Activated CD4-positive, CD25-positive, alpha-beta regulatory T cell treated with anti-CD3 and anti-CD28 coated beads, Interleukin-2, amount 50 U/mL, for 72 hours (primary cell): Measurements from ENCODE around the gene FHAD1.
"Not testable (repeated sequence)": the region's sequence is repeated elsewhere in the genome, so short reads cannot be mapped to it uniquely, and the experiment has no call there.

ENCODE experiments used
- DNase-seq: peaks from one replicate; pipeline ENCODE4 v3.0.0; 2021

Gene FHAD1

DNA sequence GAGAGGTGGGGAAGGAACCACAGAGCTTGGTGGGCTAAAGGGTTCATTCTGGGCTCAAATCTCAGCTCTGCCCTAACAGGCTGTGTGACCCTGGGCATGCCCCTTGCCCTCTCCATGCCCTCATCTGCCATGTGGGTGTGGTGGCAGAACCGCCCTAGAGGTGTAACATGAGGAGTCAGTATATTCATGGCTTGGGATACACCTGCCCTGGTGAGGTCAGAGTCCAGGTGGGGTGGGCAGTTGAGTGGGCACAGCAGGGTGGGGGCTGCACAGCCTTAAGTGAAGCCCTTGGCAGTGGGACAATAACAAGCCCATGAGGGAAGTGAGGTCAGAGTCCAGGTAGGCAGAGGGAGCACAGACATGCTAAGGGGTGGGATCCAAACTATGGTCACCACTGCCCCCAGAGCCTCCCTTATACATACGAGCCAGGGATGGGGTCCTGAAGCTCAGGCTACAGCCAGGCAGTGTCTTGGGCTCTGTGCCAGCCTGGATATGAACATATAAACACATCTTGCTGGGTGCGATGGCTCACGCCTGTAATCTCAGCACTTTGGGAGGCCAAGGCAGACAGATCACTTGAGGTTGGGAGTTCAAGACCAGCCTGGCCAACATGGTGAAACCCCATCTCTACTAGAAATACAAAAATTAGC is 103.7 kb downstream of the FHAD1 start:
- no peak for DNase-seq

DNA sequence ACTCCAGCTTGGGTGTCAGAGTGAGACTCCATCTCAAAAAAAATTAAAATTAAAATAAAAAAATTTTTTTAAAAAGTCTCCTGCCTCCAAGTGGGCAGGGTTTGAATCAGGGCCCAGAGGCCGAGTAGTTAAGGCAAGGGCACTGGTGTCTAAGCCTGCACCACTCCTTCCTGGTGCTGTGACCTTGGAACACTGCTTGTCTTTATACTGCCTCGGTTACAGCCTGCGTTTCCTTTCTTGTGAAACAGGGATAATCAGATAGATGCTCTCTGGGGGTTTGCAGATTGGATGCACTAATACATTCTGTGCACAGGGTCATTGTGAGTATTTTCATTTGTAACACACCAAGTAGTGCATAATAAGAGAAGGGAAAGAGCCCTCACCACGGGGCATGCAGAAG is 104.3 kb downstream of the FHAD1 start:
- DNase-seq, result no peak

DNA sequence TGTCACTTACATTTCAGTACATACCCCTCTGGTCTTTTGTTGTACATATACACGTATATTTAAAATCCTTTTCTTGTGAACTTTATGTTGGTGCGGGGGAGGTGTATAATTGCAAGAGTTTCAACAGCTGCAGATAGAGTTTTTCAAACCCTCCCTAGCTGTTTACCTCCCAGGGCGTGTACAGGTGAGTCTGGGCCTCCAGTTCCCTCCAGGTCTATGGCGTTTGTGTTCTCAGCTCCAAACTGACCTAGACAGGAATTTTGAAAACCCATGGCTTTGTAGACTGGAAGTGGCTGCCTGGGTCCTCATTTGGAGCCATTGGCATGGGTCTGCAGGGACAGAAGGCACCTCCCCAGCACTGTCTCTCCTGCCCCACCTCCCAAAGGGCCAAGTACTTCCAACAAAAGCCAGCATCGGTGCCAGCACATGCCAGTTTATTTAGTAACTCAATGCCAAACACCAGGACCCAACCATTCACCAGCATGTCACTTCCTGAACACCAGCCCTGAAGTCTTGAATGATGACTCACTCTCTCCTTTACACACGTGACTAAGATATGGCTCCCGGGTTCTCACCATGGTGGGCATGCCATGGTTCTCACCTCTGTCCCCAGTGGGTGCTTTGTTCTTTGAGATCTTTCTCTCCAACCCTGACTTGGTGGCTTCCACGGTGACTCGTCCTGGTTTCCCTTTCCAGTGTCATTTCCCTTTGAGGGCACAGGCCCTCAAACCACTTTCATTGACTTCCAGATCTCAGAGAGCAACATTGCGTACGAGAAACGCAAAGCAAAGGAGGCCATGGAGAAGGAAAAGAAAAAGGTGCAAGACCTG is 105.3 kb downstream of the FHAD1 start:
- DNase-seq, result no peak

DNA sequence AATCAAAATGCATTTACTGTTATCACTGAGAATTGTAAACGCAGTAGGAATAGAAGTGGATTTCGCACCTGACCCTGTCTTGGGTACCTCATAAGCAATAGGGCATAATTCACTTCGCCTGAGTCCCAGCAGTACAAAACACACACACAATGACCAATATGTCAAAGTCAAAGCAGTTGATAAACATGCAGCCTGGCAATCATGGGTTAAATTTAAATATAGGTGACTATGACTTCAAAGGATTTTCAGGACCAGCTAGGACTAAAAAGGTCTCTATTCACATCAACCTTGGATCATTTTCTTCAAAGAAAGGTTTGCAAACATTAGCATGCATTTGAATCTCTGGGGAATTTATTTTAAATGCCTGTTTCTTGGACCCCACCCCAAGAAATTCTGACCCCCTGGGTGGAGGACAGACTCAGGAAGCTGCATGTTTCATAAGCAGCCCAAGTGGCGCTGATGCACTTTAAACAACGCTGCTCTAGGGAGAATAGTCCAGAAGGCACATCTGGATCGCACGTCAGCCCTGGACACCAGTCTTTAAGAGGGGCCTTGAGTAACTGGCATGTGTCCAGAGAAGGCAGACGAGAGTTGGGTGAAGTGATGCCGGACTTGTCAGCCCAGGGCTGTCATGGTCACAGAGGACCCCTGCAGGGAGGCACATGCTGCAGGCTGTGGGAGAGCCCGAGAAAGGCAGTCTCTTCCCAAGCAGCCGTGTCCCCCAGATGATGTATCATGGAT is 107.0 kb downstream of the FHAD1 start:
- DNase-seq, result no peak

DNA sequence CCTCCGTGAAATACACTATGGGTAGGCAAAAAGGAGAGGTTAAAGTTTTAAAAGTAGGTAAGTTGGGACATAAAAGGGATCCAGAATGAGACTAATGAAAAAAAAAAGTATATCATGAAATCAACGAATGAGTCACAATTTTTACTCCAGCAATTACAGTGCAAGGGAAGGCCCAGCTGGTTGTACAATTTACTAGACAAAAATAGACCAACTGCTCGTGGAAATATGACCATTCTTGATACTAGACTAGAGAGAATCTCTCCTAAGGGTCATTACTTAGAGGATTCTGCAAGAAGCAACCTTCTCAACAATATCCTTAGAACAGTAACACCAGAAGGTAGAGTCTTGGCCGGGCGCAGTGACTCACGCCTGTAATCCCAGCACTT is 107.5 kb downstream of the FHAD1 start:
- DNase-seq, result no peak

DNA sequence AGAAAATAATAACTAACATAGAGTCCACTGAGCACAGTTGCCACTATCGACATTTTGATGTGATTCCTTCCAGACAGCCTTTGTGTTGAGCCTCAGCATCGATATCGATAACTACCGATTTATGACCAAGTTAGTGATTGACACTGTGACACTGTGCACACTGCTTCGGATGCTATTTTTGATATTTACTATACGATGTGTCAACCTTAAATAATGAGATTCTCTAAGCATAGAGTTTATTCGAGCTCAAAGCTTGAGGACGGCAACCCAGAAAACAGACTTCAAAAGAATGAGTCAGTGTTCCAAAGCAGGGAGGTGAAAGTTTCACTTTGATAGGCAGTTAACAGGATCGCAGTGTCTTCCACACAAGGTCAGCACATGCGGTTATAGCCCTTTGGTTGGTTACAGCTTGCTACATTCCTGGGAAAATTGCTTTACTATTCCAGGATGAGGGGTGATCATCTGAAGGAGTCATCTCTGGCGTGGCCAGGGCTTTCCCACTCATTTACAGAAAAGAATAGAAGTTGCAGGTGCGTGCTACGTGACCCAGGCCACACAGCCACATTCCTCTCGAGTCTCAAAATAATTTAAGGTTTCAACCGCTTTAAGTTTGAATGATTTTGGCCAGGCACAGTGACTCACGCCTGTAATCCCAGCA is 109.1 kb downstream of the FHAD1 start:
- no peak for DNase-seq

DNA sequence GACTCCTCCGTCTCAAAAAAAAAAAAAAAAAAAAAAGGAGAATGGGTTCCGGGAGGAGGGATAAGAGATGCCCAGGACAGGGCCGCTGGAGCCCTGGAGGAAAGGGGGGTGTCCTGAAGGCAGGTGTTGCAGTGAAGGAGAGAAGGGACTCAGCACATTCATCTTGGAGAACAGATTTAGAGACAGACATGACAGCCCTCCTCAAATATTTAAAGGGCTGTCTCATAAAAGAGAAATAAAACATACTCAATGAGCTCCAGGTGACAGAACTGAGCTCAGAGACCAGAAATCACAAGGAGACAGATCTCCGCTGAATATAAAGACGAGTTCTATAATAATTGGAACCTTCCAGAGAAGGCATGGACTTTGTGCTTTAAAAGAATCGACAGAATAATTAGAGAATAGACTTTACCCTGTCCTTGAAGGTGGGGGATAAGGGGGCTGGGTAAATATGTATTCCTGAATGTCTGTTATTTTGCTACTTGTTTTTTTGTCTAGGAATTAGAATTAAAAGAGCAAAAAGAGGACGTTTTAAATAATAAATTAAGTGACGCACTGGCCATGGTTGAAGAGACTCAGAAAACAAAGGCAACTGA is 110.7 kb downstream of the FHAD1 start:
- no peak for DNase-seq

DNA sequence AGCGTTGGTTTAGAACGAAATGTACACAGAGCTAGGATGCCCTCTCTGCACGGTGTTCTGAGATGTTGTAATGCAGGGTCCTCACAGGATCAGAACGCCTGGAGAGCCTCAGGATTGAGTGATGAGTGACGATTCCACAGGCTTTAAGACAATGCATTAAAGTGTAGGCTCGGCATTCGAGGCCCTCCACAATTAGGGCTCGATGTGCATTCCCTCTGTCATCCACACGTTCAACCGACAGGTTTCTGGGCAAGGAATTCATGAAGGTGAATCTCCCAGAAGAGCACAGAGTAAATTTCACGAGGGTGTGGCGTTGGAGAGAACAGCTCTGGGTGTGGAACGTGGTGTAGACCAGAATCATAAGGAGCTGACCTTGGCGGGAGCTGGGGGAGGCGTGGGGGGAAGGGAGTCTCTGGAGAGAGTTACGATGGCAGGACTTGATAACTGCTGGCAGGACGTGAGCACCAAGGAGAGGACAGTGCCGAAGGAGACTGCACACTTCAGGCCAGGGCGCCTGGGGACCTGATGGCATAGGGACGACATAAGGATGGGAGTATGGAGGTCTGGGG is 111.6 kb downstream of the FHAD1 start:
- DNase-seq, result no peak

DNA sequence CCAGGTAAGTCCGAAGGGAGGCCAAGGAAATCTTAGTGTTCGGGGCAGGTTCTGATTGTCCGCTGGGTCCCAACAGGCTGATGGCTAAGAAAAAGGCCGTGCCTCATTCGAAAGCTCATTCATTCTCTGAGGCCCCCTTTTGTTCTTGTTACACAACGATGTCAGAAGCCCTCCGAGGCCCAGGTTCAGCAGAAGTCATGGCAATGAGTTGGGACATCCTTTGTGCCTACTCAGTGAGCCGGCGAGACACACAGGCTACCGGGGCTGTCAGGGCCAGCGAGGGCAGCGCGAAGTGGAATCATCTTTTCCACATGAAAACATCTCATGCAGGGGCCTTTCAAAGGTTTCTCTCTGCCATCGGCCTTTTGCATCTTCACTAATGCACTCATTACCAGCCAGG is 113.7 kb downstream of the FHAD1 start:
- no peak for DNase-seq

DNA sequence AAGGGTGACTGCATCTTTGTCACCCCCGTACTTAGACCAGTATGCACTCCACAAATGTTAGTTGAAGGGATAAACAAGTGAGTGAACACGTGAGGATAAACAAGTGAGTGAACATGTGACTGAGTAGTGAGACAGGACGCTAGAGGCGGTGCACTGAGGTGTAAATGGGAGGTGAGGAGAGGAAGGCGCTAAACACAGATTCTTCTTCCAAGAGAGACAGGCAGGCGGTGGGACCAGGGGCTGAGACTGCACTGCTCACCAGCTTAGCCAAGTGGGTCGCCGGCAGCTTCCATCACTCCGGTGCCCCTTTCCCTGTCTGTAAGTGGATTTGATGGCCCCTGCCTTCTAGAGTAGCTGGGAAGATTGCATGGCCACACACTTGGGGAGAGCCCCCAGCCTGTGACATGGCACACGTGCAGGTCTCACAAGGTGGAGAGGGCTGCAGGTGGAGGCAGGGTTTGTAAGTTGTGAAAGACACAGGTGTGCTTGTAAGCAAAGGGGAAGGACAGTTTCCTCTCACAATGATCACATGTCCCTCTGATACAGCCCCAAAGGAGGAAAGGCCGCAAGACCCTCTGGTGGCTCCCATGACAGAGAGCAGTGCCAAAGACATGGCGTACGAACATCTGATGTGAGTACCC is 115.2 kb downstream of the FHAD1 start:
- DNase-seq, result no peak

DNA sequence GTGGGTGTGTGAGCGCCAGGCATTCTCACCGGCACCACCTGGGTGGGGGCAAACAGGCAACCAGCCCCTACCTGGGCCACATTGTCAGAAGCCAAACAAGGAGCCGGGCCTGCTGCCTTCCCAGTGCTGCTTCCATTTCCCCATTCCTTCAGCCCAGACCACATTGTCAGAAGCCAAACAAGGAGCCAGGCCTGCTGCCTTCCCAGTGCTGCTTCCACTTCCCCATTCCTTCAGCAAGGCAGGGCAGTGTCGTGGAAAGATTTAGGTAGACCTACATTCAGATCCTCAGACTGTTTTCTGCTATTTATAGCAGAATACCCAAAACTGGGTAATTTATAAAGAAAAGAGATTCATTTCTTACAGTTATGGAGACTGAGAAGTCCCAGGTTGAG is 115.7 kb downstream of the FHAD1 start:
- DNase-seq, result no peak

DNA sequence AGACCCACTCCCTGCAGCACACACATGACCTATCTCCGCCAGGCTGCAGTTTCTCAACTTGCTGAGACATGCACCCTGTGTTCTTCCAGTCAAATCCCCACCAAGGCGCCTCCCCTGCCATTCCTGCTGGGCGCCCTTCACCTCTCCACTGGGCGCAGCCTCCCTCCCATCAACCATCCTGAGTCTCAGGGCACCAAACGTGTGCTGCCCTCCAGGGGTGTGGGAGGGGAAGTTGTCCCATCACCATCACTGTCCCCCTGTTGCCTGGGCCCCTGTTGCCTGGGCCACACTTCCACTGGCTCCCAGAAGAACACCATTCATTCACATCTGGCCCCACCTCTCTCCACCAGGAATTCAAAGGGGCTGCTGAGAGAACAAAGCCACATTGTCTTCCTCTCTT is 117.7 kb downstream of the FHAD1 start:
- no peak for DNase-seq

DNA sequence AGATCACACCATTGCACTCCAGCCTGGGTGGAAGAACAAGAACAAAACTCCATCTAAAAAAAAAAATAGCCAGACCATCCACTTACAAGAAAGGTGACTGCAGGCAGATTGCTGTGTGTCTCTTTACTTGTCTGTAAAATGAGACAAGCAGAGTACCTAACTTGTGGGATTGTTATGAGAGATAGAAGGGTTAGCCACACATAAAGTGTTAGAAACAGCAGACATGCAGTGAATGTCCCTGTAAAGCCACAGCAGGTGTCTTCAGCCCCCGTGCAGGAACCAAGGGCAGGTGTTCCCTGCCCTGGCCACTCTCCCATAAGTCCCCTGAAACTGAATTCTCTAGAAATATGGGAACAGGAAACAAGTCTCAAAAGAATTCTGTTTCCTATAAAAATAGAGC is 121.9 kb downstream of the FHAD1 start:
- DNase-seq, result no peak

DNA sequence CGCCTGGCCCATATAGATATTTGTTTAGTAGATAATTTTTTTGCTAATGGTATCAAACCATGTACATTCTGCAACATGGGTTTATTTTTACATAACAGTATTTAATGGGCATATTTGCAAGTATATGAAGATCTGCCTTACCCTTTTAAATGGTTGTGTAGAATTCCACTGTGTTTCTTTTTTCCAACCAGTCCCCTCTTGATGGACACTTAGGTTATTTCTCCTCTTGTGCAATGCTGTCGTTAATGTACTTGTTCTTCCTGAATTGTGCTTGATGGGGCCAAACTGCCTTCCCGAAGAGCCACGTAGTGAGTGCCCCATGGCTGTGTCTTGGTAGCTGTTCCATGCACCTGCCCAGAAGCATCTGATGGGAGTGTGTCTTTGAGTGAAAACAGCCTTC is 123.2 kb downstream of the FHAD1 start:
- DNase-seq, result no peak

DNA sequence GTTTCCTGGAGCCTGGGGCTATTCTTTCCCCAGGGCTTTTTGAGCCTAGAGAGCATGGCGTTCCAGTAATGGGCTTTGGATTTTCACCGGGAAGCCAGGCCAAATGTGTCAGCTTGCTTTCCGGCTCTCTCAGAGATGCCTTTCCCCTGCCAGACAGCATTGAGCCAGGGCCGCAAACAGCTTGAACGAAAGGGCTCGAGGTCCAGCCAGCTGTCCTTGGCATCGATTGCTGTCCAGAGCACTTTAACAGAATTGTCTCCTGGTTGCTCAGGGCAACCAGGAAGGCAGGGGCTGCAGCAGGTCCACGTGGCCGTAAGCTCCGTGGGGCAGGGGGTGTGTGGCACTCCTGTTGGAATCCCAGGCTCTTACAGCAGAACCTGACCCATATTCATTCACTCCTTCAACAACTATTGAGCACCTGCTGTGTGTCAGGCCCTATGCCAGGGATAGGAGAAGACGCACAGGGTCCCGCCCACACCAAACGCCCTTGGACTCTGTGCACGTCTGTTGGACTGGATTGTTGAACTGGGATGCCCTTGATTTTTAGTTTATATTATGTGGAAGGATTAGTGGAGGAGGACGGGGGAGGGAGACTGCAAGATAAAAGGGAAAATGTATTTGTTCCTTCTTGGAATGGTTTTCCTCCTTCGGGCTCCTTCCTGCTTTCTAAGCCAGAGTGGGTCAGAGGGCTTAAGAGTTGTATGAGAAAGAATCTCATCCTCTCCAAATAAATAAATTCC is 123.9 kb downstream of the FHAD1 start:
- DNase-seq, result no peak

DNA sequence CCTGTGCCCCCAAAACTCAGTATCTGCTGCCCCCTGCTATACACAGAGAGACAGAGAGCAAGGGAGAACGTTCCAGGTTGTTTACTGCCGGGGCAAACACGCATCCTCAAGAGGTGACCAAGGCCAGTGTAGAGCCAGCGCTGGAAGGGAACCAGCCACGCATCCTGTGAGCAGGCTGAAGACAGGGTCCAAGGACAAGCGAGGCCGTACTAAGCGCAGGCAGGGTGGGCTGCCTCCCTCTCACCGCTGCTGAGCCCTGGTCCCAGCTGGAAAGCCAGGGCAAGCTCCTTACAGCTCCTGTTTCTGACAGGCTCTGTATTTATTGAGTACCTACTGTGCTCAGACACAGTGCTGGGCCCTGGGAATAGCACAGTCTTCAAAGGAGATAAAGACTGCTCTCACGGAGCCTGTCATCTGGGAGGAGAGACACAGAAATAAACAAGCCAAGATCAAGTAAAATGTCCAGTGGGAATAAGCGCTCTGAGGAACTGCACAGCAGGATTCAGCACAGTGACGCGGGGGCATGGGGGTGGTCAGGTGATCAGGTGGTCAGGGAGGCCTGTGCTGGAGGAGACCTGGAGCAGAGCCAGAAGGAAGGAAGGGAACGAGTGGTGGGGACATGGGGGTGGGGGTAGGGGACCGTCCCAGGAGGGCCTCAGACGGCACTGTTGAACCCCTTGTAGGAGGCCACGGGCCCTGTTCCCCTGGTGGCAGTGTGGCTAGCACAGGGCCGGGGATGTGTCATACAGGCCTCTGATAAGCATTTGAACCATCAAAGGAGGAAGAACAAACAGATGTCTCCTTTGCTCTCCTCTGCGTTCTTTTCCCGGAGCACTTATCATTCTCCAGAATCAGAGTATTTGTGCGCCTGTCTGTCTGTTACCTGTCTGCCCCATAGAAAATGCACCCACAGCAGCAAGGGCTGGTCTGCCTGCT is 124.9 kb downstream of the FHAD1 start:
- no peak for DNase-seq

DNA sequence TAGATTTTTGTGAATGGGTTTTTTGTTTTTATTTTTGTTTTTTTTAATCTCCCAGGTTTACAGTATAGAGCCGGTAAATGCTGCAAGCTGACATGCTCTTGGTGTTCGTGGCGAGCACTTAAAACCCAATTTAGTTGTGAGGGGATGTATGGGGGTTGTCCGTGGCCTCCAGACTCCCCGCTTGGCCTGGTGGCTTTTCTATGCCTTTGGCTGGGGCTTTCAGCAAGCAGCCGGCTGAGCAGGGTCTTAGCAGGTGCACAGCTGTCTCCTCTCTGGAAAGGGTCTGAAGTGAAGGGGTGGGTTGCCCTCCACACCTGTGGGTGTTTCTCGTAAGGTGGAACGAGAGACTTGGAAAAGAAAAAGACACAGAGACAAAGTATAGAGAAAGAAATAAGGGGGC is 131.7 kb downstream of the FHAD1 start:
- DNase-seq, result no peak

DNA sequence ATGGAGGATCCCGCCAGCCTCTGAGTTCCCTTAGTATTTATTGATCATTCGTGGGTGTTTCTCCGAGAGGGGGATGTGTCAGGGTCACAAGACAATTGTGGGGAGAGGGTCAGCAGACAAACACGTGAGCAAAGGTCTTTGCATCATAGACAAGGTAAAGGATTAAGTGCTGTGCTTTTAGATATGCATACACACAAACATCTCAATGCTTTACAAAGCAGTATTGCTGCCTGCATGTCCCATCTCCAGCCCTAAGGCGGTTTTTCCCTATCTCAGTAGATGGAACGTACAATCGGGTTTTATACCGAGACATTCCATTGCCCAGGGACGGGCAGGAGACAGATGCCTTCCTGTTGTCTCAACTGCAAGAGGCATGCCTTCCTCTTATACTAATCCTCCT is 132.1 kb downstream of the FHAD1 start:
- DNase-seq, result not testable (repeated sequence)

DNA sequence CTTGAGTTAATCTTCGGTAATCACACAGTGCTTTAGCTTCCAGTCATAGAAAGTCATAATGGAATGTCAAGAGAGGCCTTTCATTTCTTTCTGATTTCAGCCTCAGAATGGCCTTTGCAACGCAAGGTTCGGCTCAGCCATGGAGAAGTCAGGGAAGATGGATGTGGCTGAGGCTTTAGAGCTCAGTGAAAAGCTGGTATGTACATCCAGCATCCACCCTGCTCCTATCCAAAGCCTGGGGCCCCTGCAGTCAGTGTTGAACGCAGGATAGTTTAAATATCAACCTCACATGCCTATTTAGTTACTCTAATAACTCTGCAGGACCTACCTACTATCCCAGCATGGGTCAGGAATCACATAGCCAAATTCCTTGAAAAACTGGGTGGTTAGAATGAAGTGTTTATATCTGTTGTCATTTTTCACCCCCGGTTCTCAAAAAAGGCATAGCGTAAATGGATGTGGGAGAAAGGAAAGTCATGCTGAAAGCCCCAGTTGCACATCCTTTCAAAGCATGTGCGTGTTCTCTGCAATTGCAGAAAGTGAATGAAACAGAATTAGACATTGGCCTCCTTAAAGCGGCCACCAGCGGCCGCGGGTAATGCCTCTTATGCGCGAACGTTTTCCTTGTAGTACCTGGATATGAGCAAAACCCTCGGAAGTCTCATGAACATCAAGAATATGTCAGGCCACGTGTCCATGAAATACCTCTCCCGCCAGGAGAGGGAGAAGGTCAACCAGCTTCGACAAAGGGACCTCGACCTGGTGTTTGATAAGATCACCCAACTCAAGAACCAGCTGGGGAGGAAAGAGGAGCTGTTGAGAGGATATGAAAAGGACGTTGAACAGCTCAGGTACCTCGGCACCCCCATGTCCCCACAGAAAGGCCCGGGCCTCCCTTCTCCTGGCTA is 133.8 kb downstream of the FHAD1 start:
- no peak for DNase-seq
